NOMO-1 (cell line): ENCODE data around the gene EDRF1.

Source experiments
- DNase-seq, 2 experiments: peaks; one replicate each; lab custom pipeline; 2025; ENCODE audit not compliant: unreplicated experiment in 2 of 2; lab: John Stamatoyannopoulos, UW

Gene EDRF1

GRCh38 chr10:125782054-125782453 is 62.5 kb downstream of the EDRF1 start:
- no peak for DNase-seq

DNA sequence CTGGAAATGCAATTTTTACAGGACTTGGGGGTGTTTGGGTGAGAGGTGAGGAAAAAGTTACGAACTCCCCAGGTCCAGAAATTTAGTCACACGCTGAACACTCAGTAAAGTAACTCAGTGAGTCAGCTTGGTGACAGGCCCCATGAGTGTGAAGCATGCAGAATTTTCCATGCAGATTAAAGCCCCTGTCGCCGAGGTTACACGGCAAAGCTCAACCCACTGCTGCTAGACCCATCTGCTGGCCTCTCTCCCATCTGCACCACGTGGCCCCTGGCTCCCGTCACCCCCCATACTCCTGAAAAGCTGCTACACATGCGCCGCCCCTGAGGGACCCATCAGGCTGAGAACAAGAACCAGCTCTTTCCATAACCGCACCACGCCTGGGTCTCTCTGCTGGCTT is 63.1 kb downstream of the EDRF1 start:
- no peak for DNase-seq

- DNase-seq: no peak
These were observed 63.9 kb downstream of the EDRF1 start for GRCh38 chr10:125783408-125783807.

GRCh38 chr10:125783957-125784356 is 64.4 kb downstream of the EDRF1 start:
- no peak for DNase-seq

DNA sequence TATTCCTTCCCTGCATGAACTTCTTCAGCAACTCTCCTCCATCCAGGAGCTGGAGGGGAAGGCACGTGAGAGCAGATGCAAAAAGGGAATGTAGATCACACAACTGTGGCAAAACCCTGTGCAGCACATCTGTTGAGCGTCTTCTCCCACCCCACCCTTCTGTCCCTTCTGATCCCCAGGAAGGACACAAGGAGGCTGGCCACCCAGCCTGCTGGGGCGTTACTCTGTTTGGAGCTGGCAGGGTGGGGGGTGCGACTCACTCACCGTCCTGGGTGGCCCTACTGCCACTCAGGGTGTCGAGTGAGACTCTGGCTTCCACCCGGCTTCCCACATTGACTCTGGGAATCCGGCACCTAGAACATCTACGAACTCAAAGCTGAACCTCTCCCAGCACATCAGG is 66.3 kb downstream of the EDRF1 start:
- DNase-seq: no peak

GRCh38 chr10:125788156-125789034 is 68.9 kb downstream of the EDRF1 start:
- no peak for DNase-seq

- DNase-seq: no peak
These were observed 73.1 kb downstream of the EDRF1 start for GRCh38 chr10:125792342-125793300.

DNA sequence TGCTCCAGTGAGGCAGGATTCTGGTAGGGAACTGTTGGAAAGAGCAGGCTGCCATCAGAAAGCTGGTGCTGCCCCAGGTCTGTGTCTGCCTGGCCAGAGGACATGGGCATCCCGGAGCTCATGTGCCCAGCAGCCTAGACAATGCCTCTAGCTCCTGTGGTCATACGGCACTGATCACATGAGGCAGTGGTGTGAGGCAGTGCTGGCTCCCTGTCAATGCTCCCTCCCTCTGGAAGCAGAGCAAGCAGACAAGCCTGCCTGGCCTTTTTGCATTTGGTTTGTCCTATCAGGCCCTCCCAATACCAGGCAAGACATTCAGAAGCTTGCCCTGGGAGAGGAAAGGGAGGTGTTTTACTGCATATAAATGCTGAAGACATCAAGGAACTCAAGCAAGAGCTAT is 75.6 kb downstream of the EDRF1 start:
- DNase-seq: no peak

GRCh38 chr10:125795637-125796190 is 76.2 kb downstream of the EDRF1 start:
- no peak for DNase-seq

- no peak for DNase-seq
These were observed 77.9 kb downstream of the EDRF1 start for GRCh38 chr10:125797424-125797823.

GRCh38 chr10:125797994-125798662 is 78.6 kb downstream of the EDRF1 start:
- DNase-seq: no peak

DNA sequence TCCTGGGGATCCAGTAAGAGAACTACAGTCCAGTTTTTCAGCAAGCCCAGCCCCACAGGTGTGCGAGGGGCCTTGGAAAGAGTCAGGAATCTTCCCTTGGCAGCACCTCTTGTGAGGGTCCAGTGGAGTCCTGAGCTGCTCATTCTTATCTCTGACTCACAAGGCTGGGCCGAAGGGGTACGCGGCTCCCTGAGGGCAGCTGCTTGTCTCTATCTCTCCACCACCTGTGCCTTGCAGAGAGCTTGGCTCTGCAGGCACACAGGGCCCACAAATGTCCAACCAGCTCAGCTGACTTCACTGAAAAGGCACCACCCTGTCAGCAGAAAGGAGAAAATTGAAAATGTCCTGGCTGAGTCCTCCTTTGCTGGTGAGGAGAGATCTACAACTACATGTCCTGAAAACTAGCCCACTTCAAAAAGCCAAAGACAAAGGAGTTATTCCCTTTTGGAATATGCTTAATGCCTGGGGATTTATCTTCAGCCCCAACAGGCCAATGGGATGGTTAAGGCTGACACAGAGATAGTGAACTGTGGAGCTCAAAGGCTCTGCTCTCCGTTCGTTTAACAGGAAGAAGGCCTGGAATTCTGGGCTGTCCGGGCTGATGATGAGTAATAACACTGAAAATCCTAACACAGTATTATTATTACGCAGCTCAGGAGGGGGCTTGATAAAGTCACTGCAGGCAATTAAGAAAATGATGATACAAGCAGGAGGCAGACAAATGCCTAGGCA is 80.1 kb downstream of the EDRF1 start:
- no peak for DNase-seq

DNA sequence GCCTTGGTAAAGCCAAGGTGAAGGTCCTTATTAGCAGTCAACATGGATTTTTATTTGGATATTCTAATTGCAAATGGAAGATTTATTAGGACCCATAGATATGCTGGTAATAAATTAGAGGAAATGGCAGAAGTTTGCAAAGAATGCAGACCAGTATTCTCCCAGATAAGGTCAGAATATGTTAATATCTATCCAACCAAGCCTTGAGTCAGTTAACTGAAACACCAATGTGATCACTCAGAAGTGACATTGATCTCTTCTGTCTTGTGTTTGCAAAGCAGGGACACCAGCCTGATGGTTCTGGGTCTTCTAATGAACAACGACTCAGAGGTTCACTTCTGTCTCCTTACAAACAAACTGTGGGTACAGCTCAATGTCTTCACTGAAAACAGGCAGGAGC is 82.1 kb downstream of the EDRF1 start:
- DNase-seq: no peak

- DNase-seq: no peak
These were observed 82.6 kb downstream of the EDRF1 start for GRCh38 chr10:125802131-125802530.

- DNase-seq: no peak
These were observed 83.2 kb downstream of the EDRF1 start for GRCh38 chr10:125802739-125803138.

DNA sequence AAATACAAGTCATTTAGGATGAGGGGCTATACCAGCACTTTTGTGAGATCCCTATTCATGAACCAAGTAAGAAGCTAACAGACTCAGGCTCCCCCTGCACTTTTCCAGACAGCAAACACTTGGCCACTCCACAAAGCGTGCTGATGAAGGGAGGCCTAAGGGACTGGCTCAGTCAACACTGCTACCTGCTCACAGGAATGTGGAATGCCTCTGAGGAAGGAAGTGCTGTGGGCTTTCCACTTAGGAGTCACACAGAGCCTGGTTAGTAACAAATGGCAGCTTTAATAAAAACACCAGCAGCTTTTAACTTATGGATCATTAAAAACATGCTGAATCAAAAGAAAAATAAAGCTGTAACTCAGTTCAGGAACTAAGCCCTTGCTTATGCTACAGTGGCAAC is 88.5 kb downstream of the EDRF1 start:
- DNase-seq: no peak

GRCh38 chr10:125811251-125811650 is 91.7 kb downstream of the EDRF1 start:
- DNase-seq: no peak

GRCh38 chr10:125812128-125812750 is 92.7 kb downstream of the EDRF1 start:
- DNase-seq: no peak
